Ovary (tissue), 9 donors: ENCODE results near the gene MDN1. TPM values are rescaled to one million over a fixed set of nuclear protein-coding genes. Genes with fewer than 3 reads are reported as not detected.

Experiments
- DNase-seq, 5 donors: peaks; one replicate each; pipeline ENCODE4 v3.0.0-alpha.2; 2019 to 2020
- H3K27ac ChIP-seq, 2 donors: fragments of 200-600 bp; one replicate each; pipeline versions ENCODE4 v1.5.1 to v1.8.0; 2019 to 2022
- H3K27me3 ChIP-seq: fragments of 200-600 bp; one replicate; pipeline ENCODE4 v1.8.0; 2022
- H3K36me3 ChIP-seq: fragments of 200-600 bp; sonication (generic); one replicate; pipeline ENCODE4 v1.5.1; 2019
- H3K4me1 ChIP-seq: one replicate; pipeline ENCODE4 v1.8.1; 2013; ENCODE audit warnings: mild to moderate bottlenecking, moderate library complexity; ENCODE audit not compliant: insufficient read depth
- H3K4me3 ChIP-seq: fragments of 200-600 bp; sonication (generic); one replicate; pipeline ENCODE4 v1.5.1; 2017
- H3K9me3 ChIP-seq, 2 donors: fragments of 200-600 bp in 1 of 2; sonication (generic) in 1 of 2; one replicate each; pipeline versions ENCODE4 v1.5.1 to v1.8.1; 2013 to 2019; ENCODE audit warnings: mild to moderate bottlenecking in 1 of 2, moderate library complexity in 1 of 2
- CTCF ChIP-seq, 3 donors: fragments of 450-650 bp in 2 of 3; fragments of 200-600 bp in 1 of 3; IDR thresholded peaks; one replicate each; pipeline versions ENCODE4 v1.5.1 to v1.8.0; 2016 to 2022; ENCODE audit warnings: antibody characterized with exemption in 3 of 3, mild to moderate bottlenecking in 1 of 3
- EP300 ChIP-seq: sonication (generic); formaldehyde crosslinking; IDR thresholded peaks from one replicate; pipeline ENCODE4 v1.6.1; 2017; ENCODE audit warnings: antibody characterized with exemption
- POLR2A ChIP-seq: fragments of 450-650 bp; IDR thresholded peaks from one replicate; pipeline ENCODE4 v1.6.1; 2017; ENCODE audit warnings: antibody characterized with exemption, mild to moderate bottlenecking, moderate library complexity
- WGBS, 3 donors: extraction: QIAGEN DNeasy Blood & Tissue Kit in 1 of 3; methylation state at CpG; one replicate each; pipeline versions ENCODE4 v1.1.5 to v1.1.7; 2013 to 2017; 5-methylcytosine and 5-hydroxymethylcytosine counted together
- intact Hi-C, 4 donors: fragments of 100-400 bp; cut with DNase I; formaldehyde crosslinking; loops; one replicate each; pipeline versions ENCODE4 v1.11.0 to v1.15.1; 2022 to 2023
- polyA plus RNA-seq, 2 donors: library from polyadenylated mRNA; stranded (reverse); fragments of 200-250 nt in 1 of 2; fragments of 350-450 nt in 1 of 2; fragmentation: Illumina TruSeq in 1 of 2; extraction: RNeasy Lipid Tissue Mini Kit (QIAGEN cat#74804) in 1 of 2; gene quantifications; one replicate each; pipeline ENCODE4 v1.2.3, GENCODE V29; 2013 to 2014
- total RNA-seq, 7 donors: library from RNA; depleted of rRNA in 2 of 7; stranded (reverse); fragments of >200 nt in 2 of 7; fragmentation: NEBNext Ultra II Directional in 3 of 7; extraction: Animal tissue kit (Norgen Biotek cat#: 25700) in 3 of 7; gene quantifications; one replicate each; pipeline versions ENCODE4 v1.1.0 to v1.2.4, GENCODE V29; 2016 to 2023
- donor health status: DM: no; HTN: no; CAD: no; lungs with moderate emphysema.
- donor health status: DM: no; HTN: no; CAD: no.
- donor health status: Bipolar disorder and iron deficiency.
- donor health status: DM: yes; HTN: yes; CAD: no.
- donor health status: DM: no; HTN: no; CAD: no.
- donor health status: DM: yes; HTN: yes; CAD: no.

MDN1 gene
- total and polyA plus RNA-seq, 9 donors: 11.9 to 51.5 (median 32.3) TPM

GRCh38 chr6:89616531-89616930 is 203.1 kb downstream of the MDN1 start:
- H3K4me1 ChIP-seq: no peaks in the 10 kb centered on the region
- no peak for DNase-seq
- 93 to 96% (median 96%) methylated on average over 5 of the region's 5 CpGs for WGBS, 3 donors
- TF ChIP-seq POLR2A (no peak), CTCF (IDR thresholded peaks at IDR 0.05) (no peak), EP300 (no peak)
- H3K4me3 ChIP-seq: no peak overlapping the region
- H3K36me3 ChIP-seq: no peaks in the 10 kb centered on the region
- intact Hi-C loops: loop anchor here in 1 of 4 donors (10.0 kb wide), 1 partner anchor 182 kb away; the partner anchor contains the start of gene ANKRD6
- H3K27ac ChIP-seq: no peak overlapping the region
- no peaks in the 10 kb centered on the region for H3K27me3 ChIP-seq
- no peaks in the 10 kb centered on the region for H3K9me3 ChIP-seq

GRCh38 chr6:89615882-89616281 is 203.7 kb downstream of the MDN1 start:
- intact Hi-C loops: loop anchor here in 1 of 4 donors (10.0 kb wide), 1 partner anchor 181 kb away; the partner anchor contains the start of gene ANKRD6
- no peak overlapping the region for H3K27ac ChIP-seq
- whole genome bisulfite sequencing, 3 donors: 84 to 91% (median 89%) methylated on average over 5 of the region's 5 CpGs
- no peak for TF ChIP-seq CTCF (IDR thresholded peaks at IDR 0.05)
- no peak for TF ChIP-seq POLR2A
- TF ChIP-seq EP300: no peak
- H3K36me3 ChIP-seq: no peaks in the 10 kb centered on the region
- no peak for DNase-seq
- H3K9me3 ChIP-seq: no peaks in the 10 kb centered on the region
- H3K4me1 ChIP-seq: no peaks in the 10 kb centered on the region
- no peaks in the 10 kb centered on the region for H3K27me3 ChIP-seq
- H3K4me3 ChIP-seq: no peak overlapping the region

GRCh38 chr6:89613790-89614189 is 205.8 kb downstream of the MDN1 start:
- TF ChIP-seq POLR2A: no peak
- no peak for TF ChIP-seq EP300
- no peak for TF ChIP-seq CTCF (IDR thresholded peaks at IDR 0.05)
- Histone ChIP-seq H3K27me3 (no peaks in the 10 kb centered on the region), H3K4me3 (no peak overlapping the region), H3K27ac (no peak overlapping the region), H3K4me1 (no peaks in the 10 kb centered on the region), H3K36me3 (no peaks in the 10 kb centered on the region), H3K9me3 (no peaks in the 10 kb centered on the region)
- no peak for DNase-seq
- intact Hi-C loops: loop anchor here (5.0 to 10.0 kb wide), 2 partner anchors 179 to 181 kb away; partner anchors contain the start of gene ANKRD6 (in 4 of the 4)
- WGBS, 3 donors: 79 to 87% (median 80%) methylated on average over 5 of the region's 5 CpGs

- H3K36me3 ChIP-seq: no peaks in the 10 kb centered on the region
- DNase-seq: no peak
- TF ChIP-seq EP300 (no peak), CTCF (IDR thresholded peaks at IDR 0.05) (no peak), POLR2A (no peak)
- no peak overlapping the region for H3K4me3 ChIP-seq
- 84 to 89% (median 84%) methylated on average over 12 of the region's 12 CpGs for WGBS, 3 donors
- no peak overlapping the region for H3K27ac ChIP-seq
- no peaks in the 10 kb centered on the region for H3K9me3 ChIP-seq
- H3K4me1 ChIP-seq: no peaks in the 10 kb centered on the region
- H3K27me3 ChIP-seq: no peaks in the 10 kb centered on the region
- intact Hi-C loops: loop anchor here (5.0 to 10.0 kb wide), 2 partner anchors 177 to 180 kb away; partner anchors contain the start of gene ANKRD6 (in 4 of the 4)
These were observed 207.5 kb downstream of the MDN1 start for GRCh38 chr6:89612121-89612520.
